Panc1 (cell line): ENCODE measurements around the gene SARDH. TPM values are rescaled to one million over a fixed set of nuclear protein-coding genes. Genes with fewer than 3 reads are reported as not detected.

Experiments
- ATAC-seq: fragments of 200-7000 bp; cut with Tn5 transposase; 2 replicates; pipeline ENCODE4 v1.9.1; 2020; ENCODE audit warnings: mild to moderate bottlenecking, moderate library complexity
- BruUV-seq: library from RNA; stranded (reverse); fragments of 400-500 nt; replicated peaks from 2 replicates; lab custom pipeline; 2021; lab: Mats Ljungman, UMichigan
- CTCF ChIA-PET: fragments of 300-600 bp; sonication (Branson Sonifier 250); formaldehyde crosslinking; loops from one replicate; lab custom pipeline; 2022; ENCODE audit warnings: antibody characterized with exemption; lab: Charles Lee
- POLR2A ChIA-PET: fragments of 300-600 bp; sonication (Branson Sonifier 250); formaldehyde crosslinking; loops from one replicate; lab custom pipeline; 2022; ENCODE audit warnings: antibody characterized with exemption; lab: Charles Lee
- DNase-seq: peaks from one replicate; pipeline ENCODE4 v3.0.0-alpha.2; 2010; ENCODE audit warnings: low read depth, low spot score
- H3K27ac ChIP-seq: 2 replicates; pipeline ENCODE4 v1.5.1; 2011; ENCODE audit warnings: mild to moderate bottlenecking, low read length, inconsistent platforms
- H3K27me3 ChIP-seq: fragments of 200-500 bp; sonication (Bioruptor generic); 2 replicates; pipeline ENCODE4 v1.6.0; 2014; ENCODE audit warnings: low read length, inconsistent platforms; ENCODE audit not compliant: control insufficient read depth, insufficient read depth
- H3K36me3 ChIP-seq: fragments of 200-500 bp; sonication (Bioruptor generic); 2 replicates; pipeline ENCODE4 v1.5.1; 2014; ENCODE audit warnings: inconsistent platforms, mild to moderate bottlenecking, low read length, moderate library complexity; ENCODE audit not compliant: control insufficient read depth, insufficient read depth
- H3K4me1 ChIP-seq: 2 replicates; pipeline ENCODE4 v1.5.1; 2011; ENCODE audit warnings: inconsistent platforms, mild to moderate bottlenecking, low read length, moderate library complexity; ENCODE audit not compliant: control insufficient read depth, insufficient read depth
- H3K4me3 ChIP-seq, 2 experiments: 2 replicates each; pipeline ENCODE4 v1.5.1; 2011 to 2012; ENCODE audit warnings: low read depth in 2 of 2, low read length in 2 of 2, mild to moderate bottlenecking in 2 of 2, inconsistent platforms in 1 of 2, moderate library complexity in 1 of 2
- H3K9me3 ChIP-seq: fragments of 200-500 bp; sonication (Bioruptor generic); 2 replicates; pipeline ENCODE4 v1.5.1; 2014; ENCODE audit warnings: low read depth, mild to moderate bottlenecking, inconsistent platforms, low read length, moderate library complexity; ENCODE audit not compliant: control insufficient read depth, insufficient read depth
- POLR2AphosphoS5 ChIP-seq: IDR thresholded peaks from 2 replicates; pipeline ENCODE4 v1.6.1; 2012; ENCODE audit warnings: mild to moderate bottlenecking, low read depth, low read length, moderate library complexity
- REST ChIP-seq, 2 experiments: IDR thresholded peaks; 2 replicates each; pipeline ENCODE4 v1.6.1; 2011 to 2012; ENCODE audit warnings: low read depth in 2 of 2, control low read depth in 1 of 2, low read length in 1 of 2, mild to moderate bottlenecking in 1 of 2, moderate library complexity in 1 of 2; ENCODE audit not compliant: insufficient read depth in 1 of 2
- SIN3A ChIP-seq: IDR thresholded peaks from 2 replicates; pipeline ENCODE4 v1.6.1; 2012; ENCODE audit warnings: low read depth, mild to moderate bottlenecking, low read length, moderate library complexity, borderline replicate concordance; ENCODE audit not compliant: insufficient read depth
- TCF7L2 ChIP-seq: IDR thresholded peaks from 2 replicates; pipeline ENCODE4 v1.6.1; 2011; ENCODE audit warnings: mild to moderate bottlenecking, low read depth, low read length, inconsistent platforms
- in situ Hi-C: cut with HindIII; loops from 2 replicates; pipeline ENCODE4 v1.10.0; 2016; ENCODE audit warnings: low sequenced_read_pairs, low pct_unique_long_range_greater_than_20kb
- intact Hi-C: fragments of 100-400 bp; cut with micrococcal nuclease; formaldehyde crosslinking; loops from one replicate; pipeline ENCODE4 v1.10.0; 2022; ENCODE audit not compliant: unreplicated experiment
- total RNA-seq: library from RNA; stranded (reverse); gene quantifications from one replicate; pipeline ENCODE4 v1.2.1, GENCODE V29; 2021; ENCODE audit not compliant: unreplicated experiment
- TF ChIP-seq, protein P1 (sequence below): fragments of 450-650 bp; IDR thresholded peaks from 2 replicates; pipeline ENCODE4 v1.5.1; 2017; ENCODE audit warnings: mild to moderate bottlenecking

The SARDH gene
- total RNA-seq, 1 experiment from 2014 or later = 0.13 TPM

DNA sequence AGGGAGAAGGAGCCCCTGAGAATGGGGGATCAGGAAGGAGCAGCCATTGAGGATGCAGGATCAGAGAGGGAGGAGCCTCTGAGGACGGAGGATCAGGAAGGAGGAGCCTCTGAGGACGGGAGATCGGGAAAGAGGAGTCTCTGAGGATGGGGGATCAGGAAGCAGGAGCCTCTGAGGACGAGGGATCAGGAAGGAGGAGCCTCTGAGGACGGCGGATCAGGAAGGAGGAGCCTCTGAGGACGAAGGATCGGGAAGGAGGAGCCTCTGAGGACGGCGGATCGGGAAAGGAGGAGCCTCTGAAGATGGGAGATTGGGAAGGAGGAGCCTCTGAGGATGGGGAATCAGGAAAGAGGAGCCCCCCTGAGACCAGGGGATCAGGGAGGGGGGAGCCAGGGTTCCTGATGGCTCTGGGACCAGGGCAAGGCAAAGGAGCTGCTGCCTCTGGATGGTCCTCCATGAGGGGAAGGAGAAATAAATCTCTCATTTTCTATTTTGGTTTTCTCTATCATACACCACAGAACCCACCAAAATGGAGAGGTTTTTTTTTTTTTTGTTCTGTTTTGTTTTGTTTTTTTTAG lies 22.6 kb upstream of the SARDH start:
- Histone ChIP-seq H3K27me3 (no peaks in the 10 kb centered on the region), H3K9me3 (no peaks in the 10 kb centered on the region), H3K27ac (no peak overlapping the region), H3K4me3 (no peak overlapping the region), H3K36me3 (no peaks in the 10 kb centered on the region), H3K4me1 (no peaks in the 10 kb centered on the region)
- ATAC-seq (no peak), DNase-seq (no peak)
- in situ Hi-C loops (no loop called here), intact Hi-C loops (no loop called here)
- ChIA-PET POLR2A (no interaction called here), CTCF (no interaction called here)
- BruUV-seq = no TSS peak
- TF ChIP-seq SIN3A (no peak), REST (IDR thresholded peaks at IDR 0.05; ENCODE audit: insufficient read depth in 1 of 2, low read depth in 2 of 2, low read length in 1 of 2) (no peak), POLR2AphosphoS5 (no peak), TCF7L2 (no peak)
- TF ChIP-seq, protein P1, sequence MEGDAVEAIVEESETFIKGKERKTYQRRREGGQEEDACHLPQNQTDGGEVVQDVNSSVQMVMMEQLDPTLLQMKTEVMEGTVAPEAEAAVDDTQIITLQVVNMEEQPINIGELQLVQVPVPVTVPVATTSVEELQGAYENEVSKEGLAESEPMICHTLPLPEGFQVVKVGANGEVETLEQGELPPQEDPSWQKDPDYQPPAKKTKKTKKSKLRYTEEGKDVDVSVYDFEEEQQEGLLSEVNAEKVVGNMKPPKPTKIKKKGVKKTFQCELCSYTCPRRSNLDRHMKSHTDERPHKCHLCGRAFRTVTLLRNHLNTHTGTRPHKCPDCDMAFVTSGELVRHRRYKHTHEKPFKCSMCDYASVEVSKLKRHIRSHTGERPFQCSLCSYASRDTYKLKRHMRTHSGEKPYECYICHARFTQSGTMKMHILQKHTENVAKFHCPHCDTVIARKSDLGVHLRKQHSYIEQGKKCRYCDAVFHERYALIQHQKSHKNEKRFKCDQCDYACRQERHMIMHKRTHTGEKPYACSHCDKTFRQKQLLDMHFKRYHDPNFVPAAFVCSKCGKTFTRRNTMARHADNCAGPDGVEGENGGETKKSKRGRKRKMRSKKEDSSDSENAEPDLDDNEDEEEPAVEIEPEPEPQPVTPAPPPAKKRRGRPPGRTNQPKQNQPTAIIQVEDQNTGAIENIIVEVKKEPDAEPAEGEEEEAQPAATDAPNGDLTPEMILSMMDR = no peak

GRCh38 chr9:133759946-133760345 lies 21.8 kb upstream of the SARDH start:
- Histone ChIP-seq H3K4me3 (no peak overlapping the region), H3K27me3 (no peaks in the 10 kb centered on the region), H3K4me1 (no peaks in the 10 kb centered on the region), H3K27ac (no peak overlapping the region), H3K36me3 (no peaks in the 10 kb centered on the region), H3K9me3 (no peaks in the 10 kb centered on the region)
- no TSS peak for BruUV-seq
- intact Hi-C loops (no loop called here), in situ Hi-C loops (no loop called here)
- POLR2A ChIA-PET = no interaction called here
- CTCF ChIA-PET = interaction anchor here (0.6 kb wide), 1 partner anchor 22 kb away, joined by 3 read pairs; no protein-coding TSS in a partner anchor
- DNase-seq = no peak
- TF ChIP-seq, protein P1 = no peak
- no peak for TF ChIP-seq TCF7L2
- ATAC-seq = 0 out of 2 replicates have a peak, but pooled peaks have one; percentile 32
